HG03039 (cell line): Measurements from ENCODE around the gene LRRC4C.
"Not testable (repeated sequence)": the region's sequence is repeated elsewhere in the genome, so short reads cannot be mapped to it uniquely, and the experiment has no call there.

Experiments
- ATAC-seq: cut with Tn5 transposase; IDR thresholded peaks from one replicate; pipeline ENCODE4 v1.9.1; 2021; ENCODE audit warnings: mild to moderate bottlenecking, moderate library complexity; ENCODE audit not compliant: unreplicated experiment

Gene LRRC4C

GRCh38 chr11:40921246-40921645 lies 538.2 kb downstream of the LRRC4C start:
- no peak for ATAC-seq

DNA sequence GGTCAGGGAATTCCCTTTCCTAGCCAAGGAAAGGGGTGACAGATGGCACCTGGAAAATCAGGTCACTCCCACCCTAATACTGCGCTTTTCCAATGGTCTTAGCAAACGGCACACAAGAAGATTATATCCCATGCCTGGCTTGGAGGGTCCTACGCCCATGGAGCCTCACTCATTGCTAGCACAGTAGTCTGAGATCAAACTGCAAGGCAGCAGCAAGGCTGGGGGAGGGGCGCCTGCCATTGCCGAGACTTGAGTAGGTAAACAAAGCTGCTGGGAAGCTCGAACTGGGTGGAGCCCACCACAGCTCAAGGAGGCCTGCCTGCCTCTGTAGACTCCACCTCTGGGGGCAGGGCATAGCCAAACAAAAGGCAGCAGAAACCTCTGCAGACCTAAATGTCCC lies 548.7 kb downstream of the LRRC4C start:
- ATAC-seq, result not testable (repeated sequence)

GRCh38 chr11:40894501-40894900 lies 565.0 kb downstream of the LRRC4C start:
- no peak for ATAC-seq

DNA sequence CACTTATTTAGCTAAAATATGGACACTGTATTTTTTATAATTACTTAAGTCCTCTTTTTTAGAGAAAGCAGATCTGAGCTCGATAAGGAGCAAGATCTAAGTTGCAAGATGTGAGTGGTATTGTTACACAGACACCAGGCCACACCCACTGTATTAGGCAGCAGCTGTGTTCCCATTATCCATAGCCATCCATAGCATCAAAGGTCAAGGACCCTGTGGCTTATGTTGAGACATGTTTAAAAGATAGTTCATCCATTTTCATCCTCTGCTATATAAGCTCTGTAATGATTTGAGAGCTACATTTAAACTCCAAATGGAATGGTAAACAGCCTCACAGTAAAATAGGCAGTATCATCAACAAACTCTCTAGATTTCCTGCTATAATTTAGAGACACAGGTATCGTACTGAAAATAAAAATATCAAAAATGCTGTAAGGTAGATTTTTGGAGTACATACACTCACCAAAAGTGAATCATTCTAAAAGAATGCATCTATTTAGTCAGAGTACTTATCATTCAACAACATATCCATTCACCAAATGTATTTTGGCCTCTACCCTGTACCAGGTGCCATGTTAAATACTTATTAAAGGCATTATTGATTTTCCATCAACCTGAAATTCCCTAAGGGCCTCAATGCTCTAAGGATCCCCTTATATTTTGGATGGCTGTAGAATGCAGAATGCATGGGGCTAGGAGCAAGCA lies 574.0 kb downstream of the LRRC4C start:
- ATAC-seq, result no peak

DNA sequence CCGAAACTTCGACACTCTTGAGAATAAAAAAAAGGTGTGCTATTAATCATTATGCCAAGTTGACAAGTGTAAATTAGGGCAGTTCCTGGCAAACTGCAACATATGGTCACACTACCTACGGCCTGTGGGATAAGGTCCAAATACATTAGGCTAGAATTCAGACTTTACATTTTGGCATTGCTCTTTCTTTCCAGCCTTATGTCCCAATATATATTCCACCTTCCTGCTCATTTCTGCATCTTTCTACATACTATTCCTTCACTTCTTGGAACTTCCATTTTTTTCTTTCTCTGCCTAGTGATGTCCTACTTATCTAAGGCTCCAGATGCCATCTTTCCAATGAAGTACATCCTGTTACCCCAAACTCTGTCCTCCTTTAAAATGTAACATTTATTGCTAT lies 577.2 kb downstream of the LRRC4C start:
- no peak for ATAC-seq

- ATAC-seq, result no peak
Observed at GRCh38 chr11:40879911-40880310, 579.5 kb downstream of the LRRC4C start.

GRCh38 chr11:40877981-40878380 lies 581.5 kb downstream of the LRRC4C start:
- no peak for ATAC-seq

GRCh38 chr11:40877256-40877655 lies 582.2 kb downstream of the LRRC4C start:
- no peak for ATAC-seq

DNA sequence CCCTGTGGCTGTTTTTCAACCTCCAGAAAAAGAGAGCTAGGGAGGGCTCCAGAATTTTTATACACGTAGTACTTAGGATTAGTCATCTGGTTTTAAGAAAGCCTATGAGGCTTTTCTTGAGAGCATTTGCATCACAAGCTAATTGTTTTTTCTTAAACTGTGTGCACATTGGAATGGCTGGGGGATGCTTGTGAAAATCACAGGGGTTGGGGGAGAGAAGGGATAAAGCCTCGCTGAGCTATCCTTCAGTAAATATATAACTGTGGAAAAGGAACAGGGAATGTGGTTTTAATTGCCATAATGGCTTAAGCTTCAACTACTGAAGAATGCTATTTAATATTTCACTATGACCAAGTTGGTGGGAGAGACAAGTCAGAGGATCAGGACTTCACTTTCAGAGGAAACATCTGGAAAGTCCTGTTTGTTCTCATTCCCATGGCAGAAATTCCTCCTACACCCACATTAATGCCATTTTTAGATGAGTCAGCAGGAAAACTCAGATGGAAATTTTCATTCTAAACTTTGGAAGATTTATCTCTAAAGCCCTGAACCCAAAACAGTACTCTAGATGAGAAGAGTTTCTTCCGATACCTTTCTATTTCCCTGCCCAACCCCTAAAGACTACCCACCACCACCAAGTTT lies 591.3 kb downstream of the LRRC4C start:
- no peak for ATAC-seq

- ATAC-seq, result not testable (repeated sequence)
Observed at GRCh38 chr11:40857754-40858153, 601.7 kb downstream of the LRRC4C start.

GRCh38 chr11:40842750-40843339 lies 616.6 kb downstream of the LRRC4C start:
- no peak for ATAC-seq

- ATAC-seq, result no peak
Observed at GRCh38 chr11:40841231-40841630, 618.2 kb downstream of the LRRC4C start.

GRCh38 chr11:40838181-40838683 lies 621.2 kb downstream of the LRRC4C start:
- no peak for ATAC-seq

DNA sequence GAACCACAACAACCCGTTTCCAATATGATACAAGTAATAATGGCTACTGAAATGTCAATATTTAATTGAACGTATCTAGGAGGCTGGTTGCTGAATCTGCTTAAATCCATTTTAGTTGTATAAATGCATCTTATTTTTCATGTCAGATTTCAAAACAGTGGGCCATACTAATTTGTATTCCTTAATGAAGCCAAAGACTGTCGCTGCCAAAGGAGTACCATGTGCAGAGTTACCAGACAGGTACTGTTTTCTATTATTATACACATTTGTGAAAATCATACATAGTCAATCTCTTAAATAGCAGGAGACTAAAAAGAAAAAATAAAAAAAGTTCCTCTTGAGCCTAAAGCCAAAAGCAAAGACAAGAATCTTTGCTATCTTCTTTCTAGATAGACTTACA lies 632.3 kb downstream of the LRRC4C start:
- no peak for ATAC-seq

- no peak for ATAC-seq
Observed at GRCh38 chr11:40826601-40827000, 632.9 kb downstream of the LRRC4C start.

DNA sequence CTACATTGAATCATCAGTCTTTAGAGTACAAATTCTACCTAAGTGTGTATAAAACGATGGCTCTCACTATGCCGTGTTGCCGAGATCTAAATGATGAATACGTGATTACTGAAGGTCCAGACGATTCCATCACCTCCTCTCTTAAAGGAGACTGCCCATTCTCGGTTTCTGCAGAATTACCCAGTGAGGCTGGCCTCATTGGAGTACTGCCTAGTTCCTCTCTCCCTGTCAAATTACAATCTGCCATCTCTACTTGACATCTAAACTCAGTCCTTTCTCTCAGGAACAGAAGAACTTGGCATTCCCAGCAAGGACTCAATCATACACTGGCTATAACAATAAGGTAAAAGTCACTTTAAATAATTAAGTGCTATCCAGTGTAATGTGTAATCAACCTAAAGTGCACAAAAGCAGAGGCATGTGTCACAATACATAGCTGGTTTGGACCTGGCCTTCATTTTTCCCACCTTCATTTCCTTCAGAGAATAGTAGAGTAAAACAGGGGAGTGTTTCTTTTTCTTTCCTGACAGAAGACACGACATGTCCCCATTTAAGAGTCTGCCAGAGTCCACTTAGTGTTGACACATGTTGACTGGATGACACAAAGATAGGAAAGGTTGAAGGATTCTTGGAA lies 634.1 kb downstream of the LRRC4C start:
- ATAC-seq, result no peak

- no peak for ATAC-seq
Observed at GRCh38 chr11:40819230-40819629, 640.2 kb downstream of the LRRC4C start.

- ATAC-seq, result no peak
Observed at GRCh38 chr11:40816976-40817375, 642.5 kb downstream of the LRRC4C start.

DNA sequence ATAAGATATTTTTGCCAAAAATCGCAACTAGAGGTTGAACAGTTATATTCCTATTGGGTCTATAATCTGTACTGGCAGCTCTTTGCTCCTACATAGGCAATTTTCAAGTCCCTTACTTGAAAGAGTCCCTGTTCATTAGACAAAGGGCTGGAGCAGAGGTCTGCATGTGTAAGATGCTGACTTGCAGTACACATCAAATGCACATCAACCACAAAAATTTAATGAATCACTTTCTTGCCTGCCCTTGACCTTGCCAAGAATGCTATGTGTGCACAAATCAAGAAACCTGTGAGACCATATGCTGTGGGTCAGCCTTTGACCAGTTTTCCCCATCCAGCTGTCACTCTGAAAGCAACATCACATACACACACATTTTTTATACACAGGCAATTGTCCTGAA lies 661.5 kb downstream of the LRRC4C start:
- ATAC-seq, result no peak

- ATAC-seq, result no peak
Observed at GRCh38 chr11:40787224-40787623, 672.2 kb downstream of the LRRC4C start.

- no peak for ATAC-seq
Observed at GRCh38 chr11:40763046-40763445, 696.4 kb downstream of the LRRC4C start.

DNA sequence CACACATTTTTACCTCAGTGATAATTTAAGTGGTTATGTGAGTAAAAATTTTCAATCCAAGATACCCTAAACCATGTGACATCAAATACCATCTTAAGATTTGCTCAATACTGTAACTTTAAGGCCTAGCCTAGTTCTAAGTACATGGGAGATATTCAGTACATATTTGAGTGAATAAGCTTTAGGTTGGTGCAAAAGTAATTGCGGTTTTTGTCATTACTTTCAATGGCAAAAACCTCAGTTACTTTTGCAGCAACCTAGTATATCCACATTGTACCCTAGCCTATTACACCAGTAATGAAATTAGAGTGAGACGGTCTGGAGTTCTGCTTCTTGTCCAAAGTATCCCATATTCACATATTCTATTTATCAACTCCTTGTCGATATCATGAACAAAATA lies 700.1 kb downstream of the LRRC4C start:
- no peak for ATAC-seq
